GM06990 (cell line): ENCODE measurements around the gene SOCS7.
A peak's percentile ranks its signal among the peaks of the same experiment; 100 is the strongest.

ENCODE experiments used
- DNase-seq: peaks from one replicate; pipeline ENCODE4 v3.0.0-alpha.2; 2011; ENCODE audit not compliant: insufficient read length; ENCODE audit errors: extremely low read depth
- H3K27me3 ChIP-seq: replicated peaks from 2 replicates; pipeline ENCODE4 v1.6.0; 2011; ENCODE audit warnings: low read length; ENCODE audit not compliant: control insufficient read depth, insufficient read depth
- H3K36me3 ChIP-seq: 2 replicates; pipeline ENCODE4 v1.5.1; 2011; ENCODE audit warnings: low read length; ENCODE audit not compliant: control insufficient read depth, insufficient read depth
- H3K4me3 ChIP-seq: replicated peaks from 2 replicates; pipeline ENCODE4 v1.5.1; 2011; ENCODE audit warnings: low read depth, mild to moderate bottlenecking, control low read depth, low read length
- CTCF ChIP-seq: IDR thresholded peaks from 2 replicates; pipeline ENCODE4 v1.5.1; 2011; ENCODE audit warnings: low read length, control low read depth, mild to moderate bottlenecking, inconsistent platforms; ENCODE audit not compliant: insufficient read depth, poor library complexity, severe bottlenecking

SOCS7 gene

DNA sequence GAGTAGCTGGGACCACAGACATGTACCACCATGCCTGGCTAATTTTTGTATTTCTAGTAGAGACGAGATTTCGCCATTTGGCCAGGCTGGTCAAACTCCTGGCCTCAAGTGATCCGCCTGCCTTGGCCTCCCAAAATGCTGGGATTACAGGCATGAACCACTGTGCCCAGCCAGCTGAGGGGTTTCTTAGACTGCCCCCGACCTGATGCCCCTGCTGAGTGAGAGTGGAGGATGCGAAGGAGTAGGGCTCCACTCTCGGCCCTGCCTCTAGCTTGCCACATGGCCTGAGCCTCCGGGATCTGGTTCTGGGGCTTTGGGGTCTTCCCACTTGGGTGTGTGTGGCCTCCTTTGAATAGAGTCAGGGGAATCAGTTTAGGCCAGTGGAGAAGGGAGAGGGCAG, 18.9 kb upstream of the SOCS7 start:
- Histone ChIP-seq H3K27me3 (no peaks in the 10 kb centered on the region; the same call in 1 of the 2 replicates), H3K36me3 (no peaks in the 10 kb centered on the region), H3K4me3 (no peak overlapping the region)
- no peak for DNase-seq
- no peak for TF ChIP-seq CTCF

DNA sequence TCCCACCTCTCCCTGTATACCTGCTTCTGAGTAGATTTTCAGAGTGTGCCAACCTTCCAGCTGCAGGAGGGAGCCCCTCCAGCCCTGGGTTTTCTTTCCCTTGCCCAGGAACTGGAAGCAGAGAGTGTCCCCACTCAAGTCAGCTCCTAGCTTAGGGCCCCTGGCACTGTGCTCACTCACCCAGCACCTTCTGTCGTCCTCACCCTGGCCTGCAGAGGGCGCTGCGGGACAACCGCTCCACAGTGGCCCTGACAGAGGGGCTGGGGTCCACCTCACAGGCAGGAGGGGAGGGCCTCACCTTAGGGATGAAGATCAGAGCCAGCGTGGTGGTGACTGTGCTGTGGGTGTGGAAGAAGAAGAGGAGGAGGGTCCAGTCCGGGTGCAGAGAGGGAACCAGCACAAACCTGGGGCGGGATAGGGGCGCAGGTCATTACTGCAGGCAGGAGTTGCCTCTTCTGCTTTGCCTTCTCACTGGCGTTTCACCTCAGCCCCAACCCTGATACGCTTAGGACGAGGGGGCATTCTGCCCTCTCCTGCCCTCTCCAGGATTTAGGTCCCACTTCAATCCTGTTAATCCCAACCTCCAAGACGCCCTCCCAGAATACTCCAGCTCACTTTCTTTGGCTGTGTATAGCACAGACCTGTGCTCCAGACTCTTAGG, 17.9 kb upstream of the SOCS7 start:
- TF ChIP-seq CTCF, result peak; percentile 76
- H3K4me3 ChIP-seq, result no peak overlapping the region
- no peaks in the 10 kb centered on the region; the same call in 1 of the 2 replicates for H3K27me3 ChIP-seq
- H3K36me3 ChIP-seq, result no peaks in the 10 kb centered on the region
- no peak for DNase-seq

GRCh38 chr17:38334480-38335364, 16.9 kb upstream of the SOCS7 start:
- H3K27me3 ChIP-seq, result no peaks in the 10 kb centered on the region; the same call in 1 of the 2 replicates
- H3K4me3 ChIP-seq, result no peak overlapping the region
- no peak for DNase-seq
- no peaks in the 10 kb centered on the region for H3K36me3 ChIP-seq
- TF ChIP-seq CTCF, result no peak

GRCh38 chr17:38336838-38337237, 14.8 kb upstream of the SOCS7 start:
- Histone ChIP-seq H3K36me3 (no peaks in the 10 kb centered on the region), H3K4me3 (no peak overlapping the region), H3K27me3 (no peaks in the 10 kb centered on the region; the same call in 1 of the 2 replicates)
- TF ChIP-seq CTCF, result no peak
- DNase-seq, result no peak

DNA sequence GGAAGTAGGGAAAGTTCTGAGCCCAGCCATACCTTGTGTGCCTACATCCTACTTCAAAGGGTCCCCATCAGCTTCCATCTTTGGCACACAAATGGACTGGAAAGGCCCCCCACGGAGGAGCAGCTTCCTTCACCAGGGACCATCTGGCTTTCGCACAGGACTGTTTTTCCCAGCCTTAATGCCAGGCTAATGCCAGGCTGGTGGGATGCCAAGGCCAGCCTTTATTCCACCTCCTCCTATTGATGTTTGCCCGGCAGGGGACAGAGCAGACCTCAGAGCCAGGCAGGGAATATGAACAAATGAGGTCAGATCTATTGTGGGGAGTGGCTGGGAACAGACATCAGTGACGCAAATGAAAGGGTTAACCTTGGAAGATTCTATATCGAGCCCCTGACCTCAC, 13.6 kb upstream of the SOCS7 start:
- H3K27me3 ChIP-seq, result no peaks in the 10 kb centered on the region; the same call in 1 of the 2 replicates
- DNase-seq, result no peak
- H3K36me3 ChIP-seq, result no peaks in the 10 kb centered on the region
- TF ChIP-seq CTCF, result no peak
- no peak overlapping the region for H3K4me3 ChIP-seq
